PC-3 (cell line): ENCODE measurements around the gene B3GALT2.

Experiments
- EZH2 ChIP-seq: fragments of 300-600 bp; sonication (generic); IDR thresholded peaks from one replicate; pipeline ENCODE4 v1.6.1; 2017; ENCODE audit warnings: antibody characterized with exemption, mild to moderate bottlenecking, low read length; ENCODE audit not compliant: unreplicated experiment
- EZH2phosphoT487 ChIP-seq: fragments of 300-600 bp; sonication (generic); IDR thresholded peaks from 2 replicates; pipeline ENCODE4 v1.6.1; 2018; ENCODE audit warnings: mild to moderate bottlenecking, antibody characterized with exemption, low read length, borderline replicate concordance
- TF ChIP-seq, protein P1 (sequence below): fragments of 300-600 bp; sonication (generic); conservative IDR thresholded peaks from 2 replicates; pipeline ENCODE4 v1.5.1; 2017; ENCODE audit warnings: antibody characterized with exemption, low read depth, mild to moderate bottlenecking, low read length

DNA sequence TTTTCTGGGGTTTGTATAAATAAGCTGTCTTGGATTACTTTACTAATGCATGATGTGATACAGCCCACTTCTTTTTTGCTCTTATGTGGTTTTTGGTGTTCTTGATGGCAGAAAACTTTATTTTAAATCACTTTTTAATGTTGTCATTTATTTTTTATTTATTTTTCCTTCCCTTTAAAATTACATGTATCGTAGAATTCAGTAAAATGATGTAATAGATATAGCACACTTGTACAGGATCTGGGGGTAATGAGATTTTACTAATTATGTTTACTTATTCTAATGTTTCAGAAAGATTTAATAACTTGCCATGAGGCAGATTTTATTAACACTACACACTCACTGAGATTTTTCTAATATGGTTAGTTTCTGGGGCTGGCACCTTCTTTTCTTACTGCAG lies 701 bp upstream of the B3GALT2 start:
- TF ChIP-seq, protein P1, sequence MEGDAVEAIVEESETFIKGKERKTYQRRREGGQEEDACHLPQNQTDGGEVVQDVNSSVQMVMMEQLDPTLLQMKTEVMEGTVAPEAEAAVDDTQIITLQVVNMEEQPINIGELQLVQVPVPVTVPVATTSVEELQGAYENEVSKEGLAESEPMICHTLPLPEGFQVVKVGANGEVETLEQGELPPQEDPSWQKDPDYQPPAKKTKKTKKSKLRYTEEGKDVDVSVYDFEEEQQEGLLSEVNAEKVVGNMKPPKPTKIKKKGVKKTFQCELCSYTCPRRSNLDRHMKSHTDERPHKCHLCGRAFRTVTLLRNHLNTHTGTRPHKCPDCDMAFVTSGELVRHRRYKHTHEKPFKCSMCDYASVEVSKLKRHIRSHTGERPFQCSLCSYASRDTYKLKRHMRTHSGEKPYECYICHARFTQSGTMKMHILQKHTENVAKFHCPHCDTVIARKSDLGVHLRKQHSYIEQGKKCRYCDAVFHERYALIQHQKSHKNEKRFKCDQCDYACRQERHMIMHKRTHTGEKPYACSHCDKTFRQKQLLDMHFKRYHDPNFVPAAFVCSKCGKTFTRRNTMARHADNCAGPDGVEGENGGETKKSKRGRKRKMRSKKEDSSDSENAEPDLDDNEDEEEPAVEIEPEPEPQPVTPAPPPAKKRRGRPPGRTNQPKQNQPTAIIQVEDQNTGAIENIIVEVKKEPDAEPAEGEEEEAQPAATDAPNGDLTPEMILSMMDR, result no peak
- TF ChIP-seq EZH2, result no peak
- no peak for TF ChIP-seq EZH2phosphoT487
